DND-41 (cell line): ENCODE data around the gene PDGFB.

ENCODE experiments used
- ATAC-seq: fragments of 200-7000 bp; cut with Tn5 transposase; 3 replicates; pipeline ENCODE4 v1.9.1; 2021; ENCODE audit warnings: low read depth; ENCODE audit not compliant: insufficient read depth
- DNase-seq: peaks from one replicate; pipeline ENCODE4 v3.0.0-alpha.2; 2020
- H2AFZ ChIP-seq: 2 replicates; pipeline ENCODE4 v1.6.0; 2012; ENCODE audit warnings: low read depth, low read length
- H3K27ac ChIP-seq: 2 replicates; pipeline ENCODE4 v1.5.1; 2012; ENCODE audit warnings: low read length, inconsistent platforms
- H3K27me3 ChIP-seq: fragments of 200-600 bp; sonication (generic); 2 replicates; pipeline ENCODE4 v1.6.0; 2012; ENCODE audit warnings: low read length, mild to moderate bottlenecking, inconsistent platforms; ENCODE audit not compliant: insufficient read depth, poor library complexity
- H3K36me3 ChIP-seq: 2 replicates; pipeline ENCODE4 v1.5.1; 2012; ENCODE audit warnings: low read length, inconsistent platforms; ENCODE audit not compliant: insufficient read depth
- H3K4me1 ChIP-seq: 2 replicates; pipeline ENCODE4 v1.5.1; 2012; ENCODE audit warnings: mild to moderate bottlenecking, low read length; ENCODE audit not compliant: insufficient read depth
- H3K4me2 ChIP-seq: 2 replicates; pipeline ENCODE4 v1.6.0; 2012; ENCODE audit warnings: mild to moderate bottlenecking, moderate library complexity, low read length, inconsistent platforms; ENCODE audit not compliant: insufficient read depth
- H3K4me3 ChIP-seq, 2 experiments: fragments of 200-600 bp in 1 of 2; shearing (Covaris generic) in 1 of 2; 2 replicates each; pipeline ENCODE4 v1.5.1; 2012 to 2016; ENCODE audit warnings: inconsistent platforms in 2 of 2, low read length in 2 of 2, mild to moderate bottlenecking in 2 of 2, low read depth in 1 of 2, moderate library complexity in 1 of 2
- H3K79me2 ChIP-seq: 2 replicates; pipeline ENCODE4 v1.6.0; 2012; ENCODE audit warnings: low read length, inconsistent platforms; ENCODE audit not compliant: insufficient read depth
- H3K9ac ChIP-seq: 2 replicates; pipeline ENCODE4 v1.6.0; 2012; ENCODE audit warnings: low read depth, mild to moderate bottlenecking, inconsistent platforms, low read length, moderate library complexity
- H3K9me3 ChIP-seq: 2 replicates; pipeline ENCODE4 v1.5.1; 2012; ENCODE audit warnings: low read length, moderate library complexity, mild to moderate bottlenecking, inconsistent platforms; ENCODE audit not compliant: insufficient read depth, severe bottlenecking
- H4K20me1 ChIP-seq: 2 replicates; pipeline ENCODE4 v1.6.0; 2012; ENCODE audit warnings: low read length; ENCODE audit not compliant: insufficient read depth
- EZH2 ChIP-seq: IDR thresholded peaks from 3 replicates; pipeline ENCODE4 v1.6.1; 2012; ENCODE audit warnings: borderline replicate concordance, low read depth, mild to moderate bottlenecking, moderate library complexity, low read length, inconsistent platforms; ENCODE audit not compliant: severe bottlenecking
- TF ChIP-seq, protein P1 (sequence below): IDR thresholded peaks from 2 replicates; pipeline ENCODE4 v1.5.1; 2012; ENCODE audit warnings: borderline replicate concordance, low read length, moderate library complexity, mild to moderate bottlenecking; ENCODE audit not compliant: poor library complexity, severe bottlenecking; ENCODE audit errors: extremely low read depth

PDGFB gene

DNA sequence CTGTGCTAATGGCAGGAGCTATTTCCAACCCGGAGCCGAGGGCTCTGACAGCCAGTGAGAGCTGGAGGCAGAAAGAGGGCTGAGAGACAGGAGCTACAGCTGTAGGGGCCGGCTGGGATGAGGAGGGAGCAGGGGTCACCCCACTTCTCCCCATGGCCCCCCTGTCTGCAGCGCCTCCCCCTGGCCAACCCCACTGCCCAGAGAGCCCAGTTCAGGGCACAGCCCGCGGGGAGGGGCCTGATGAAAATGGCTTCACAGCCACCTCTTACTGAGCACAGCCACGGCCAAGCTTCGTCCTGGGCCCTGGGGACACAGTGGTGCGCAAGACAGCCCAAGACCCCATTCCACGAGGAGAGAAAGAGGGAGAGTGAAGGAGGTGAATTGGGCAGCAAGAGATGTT, 46.7 kb upstream of the PDGFB start:
- no peak overlapping the region for H2AFZ ChIP-seq
- no peaks in the 10 kb centered on the region for H3K36me3 ChIP-seq
- no peaks in the 10 kb centered on the region for H3K27me3 ChIP-seq
- DNase-seq (no peak), ATAC-seq (no peak)
- no peak overlapping the region for H3K9ac ChIP-seq
- H3K4me2 ChIP-seq: no peak overlapping the region
- TF ChIP-seq, protein P1, sequence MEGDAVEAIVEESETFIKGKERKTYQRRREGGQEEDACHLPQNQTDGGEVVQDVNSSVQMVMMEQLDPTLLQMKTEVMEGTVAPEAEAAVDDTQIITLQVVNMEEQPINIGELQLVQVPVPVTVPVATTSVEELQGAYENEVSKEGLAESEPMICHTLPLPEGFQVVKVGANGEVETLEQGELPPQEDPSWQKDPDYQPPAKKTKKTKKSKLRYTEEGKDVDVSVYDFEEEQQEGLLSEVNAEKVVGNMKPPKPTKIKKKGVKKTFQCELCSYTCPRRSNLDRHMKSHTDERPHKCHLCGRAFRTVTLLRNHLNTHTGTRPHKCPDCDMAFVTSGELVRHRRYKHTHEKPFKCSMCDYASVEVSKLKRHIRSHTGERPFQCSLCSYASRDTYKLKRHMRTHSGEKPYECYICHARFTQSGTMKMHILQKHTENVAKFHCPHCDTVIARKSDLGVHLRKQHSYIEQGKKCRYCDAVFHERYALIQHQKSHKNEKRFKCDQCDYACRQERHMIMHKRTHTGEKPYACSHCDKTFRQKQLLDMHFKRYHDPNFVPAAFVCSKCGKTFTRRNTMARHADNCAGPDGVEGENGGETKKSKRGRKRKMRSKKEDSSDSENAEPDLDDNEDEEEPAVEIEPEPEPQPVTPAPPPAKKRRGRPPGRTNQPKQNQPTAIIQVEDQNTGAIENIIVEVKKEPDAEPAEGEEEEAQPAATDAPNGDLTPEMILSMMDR: no peak
- TF ChIP-seq EZH2: no peak
- H3K4me1 ChIP-seq: no peaks in the 10 kb centered on the region
- no peak overlapping the region for H3K4me3 ChIP-seq
- no peaks in the 10 kb centered on the region for H4K20me1 ChIP-seq
- no peaks in the 10 kb centered on the region for H3K9me3 ChIP-seq
- no peaks in the 10 kb centered on the region for H3K79me2 ChIP-seq
- H3K27ac ChIP-seq: no peak overlapping the region

DNA sequence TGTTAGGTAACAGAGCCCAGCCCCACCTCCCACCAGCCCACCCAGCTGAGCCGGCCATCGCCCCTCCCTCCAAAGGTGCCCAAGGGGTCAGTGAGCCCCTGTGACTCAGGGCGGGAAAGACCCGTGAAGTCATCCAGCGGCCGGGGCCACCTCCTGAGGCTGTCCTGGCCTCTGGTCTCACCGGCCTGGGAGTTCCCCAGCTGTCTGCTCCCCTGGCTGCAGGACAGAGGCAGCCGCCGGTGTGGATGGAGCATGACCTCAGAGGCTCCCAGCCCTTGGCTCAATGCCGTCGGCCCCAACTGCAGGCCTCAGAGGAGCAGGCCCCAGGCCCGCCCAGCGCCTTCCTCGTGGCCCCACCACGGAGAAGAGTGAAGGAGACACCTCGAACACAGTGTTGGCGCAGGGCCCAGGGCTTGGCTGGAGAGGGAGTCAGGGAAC, 46.0 kb upstream of the PDGFB start:
- no peak overlapping the region for H2AFZ ChIP-seq
- no peaks in the 10 kb centered on the region for H4K20me1 ChIP-seq
- no peak overlapping the region for H3K9ac ChIP-seq
- DNase-seq (no peak), ATAC-seq (no peak)
- H3K4me2 ChIP-seq: no peak overlapping the region
- TF ChIP-seq, protein P1: no peak
- no peak for TF ChIP-seq EZH2
- H3K4me3 ChIP-seq: no peak overlapping the region
- H3K79me2 ChIP-seq: no peaks in the 10 kb centered on the region
- no peaks in the 10 kb centered on the region for H3K9me3 ChIP-seq
- H3K27me3 ChIP-seq: no peaks in the 10 kb centered on the region
- no peaks in the 10 kb centered on the region for H3K4me1 ChIP-seq
- no peak overlapping the region for H3K27ac ChIP-seq
- no peaks in the 10 kb centered on the region for H3K36me3 ChIP-seq

DNA sequence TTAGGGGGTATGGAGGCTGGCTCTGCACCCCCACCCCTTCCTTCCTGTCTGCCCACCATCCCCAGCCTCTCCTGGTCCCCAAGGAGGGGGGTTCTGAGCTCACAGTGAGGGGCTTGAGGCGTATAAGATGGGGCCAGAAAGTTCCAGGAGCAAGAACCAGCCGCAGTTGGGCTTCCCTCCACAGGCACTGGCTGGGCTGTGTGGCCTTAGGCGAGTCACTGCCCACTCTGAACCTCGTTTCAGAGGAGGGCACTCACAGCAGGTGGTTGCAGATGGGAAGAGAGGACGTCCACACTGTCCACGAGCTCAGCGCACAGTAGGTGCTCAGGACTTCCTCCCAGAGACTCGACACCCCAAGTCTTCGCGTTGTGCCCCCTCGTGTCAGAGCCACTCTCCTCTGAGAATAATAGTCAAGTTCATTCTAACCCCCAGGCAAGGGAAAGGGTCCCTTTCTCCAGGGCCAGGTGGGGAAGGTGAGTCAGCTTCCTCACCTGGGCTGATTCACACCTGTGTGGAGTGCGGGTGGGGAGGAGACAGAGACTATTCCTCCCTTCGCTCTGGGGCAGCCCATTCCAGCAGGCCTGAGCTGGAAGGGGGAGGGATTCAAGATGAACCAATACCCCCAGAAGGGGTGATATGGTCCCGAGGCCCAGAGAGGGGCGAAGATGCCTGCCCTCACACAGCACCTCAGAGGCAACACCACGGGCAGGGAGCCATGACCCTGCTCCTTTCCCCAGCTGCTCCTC, 45.4 kb upstream of the PDGFB start:
- Histone ChIP-seq H3K27ac (no peak overlapping the region), H4K20me1 (no peaks in the 10 kb centered on the region), H3K4me3 (no peak overlapping the region), H3K9ac (no peak overlapping the region), H3K79me2 (no peaks in the 10 kb centered on the region), H3K27me3 (no peaks in the 10 kb centered on the region), H3K4me1 (no peaks in the 10 kb centered on the region), H3K9me3 (no peaks in the 10 kb centered on the region), H3K36me3 (no peaks in the 10 kb centered on the region), H3K4me2 (no peak overlapping the region), H2AFZ (no peak overlapping the region)
- no peak for ATAC-seq
- no peak for DNase-seq
- TF ChIP-seq, protein P1: no peak
- TF ChIP-seq EZH2: no peak
